Measurements from ENCODE around the gene UGT2B10. TPM values are rescaled to one million over a fixed set of nuclear protein-coding genes. Genes with fewer than 3 reads are reported as not detected.

UGT2B10 gene
- total and polyA plus RNA-seq, 2 of the 13 experiments (the other 11 are each of a cell fraction or from before 2014, with no cell fraction given): 107 to 148 TPM

DNA sequence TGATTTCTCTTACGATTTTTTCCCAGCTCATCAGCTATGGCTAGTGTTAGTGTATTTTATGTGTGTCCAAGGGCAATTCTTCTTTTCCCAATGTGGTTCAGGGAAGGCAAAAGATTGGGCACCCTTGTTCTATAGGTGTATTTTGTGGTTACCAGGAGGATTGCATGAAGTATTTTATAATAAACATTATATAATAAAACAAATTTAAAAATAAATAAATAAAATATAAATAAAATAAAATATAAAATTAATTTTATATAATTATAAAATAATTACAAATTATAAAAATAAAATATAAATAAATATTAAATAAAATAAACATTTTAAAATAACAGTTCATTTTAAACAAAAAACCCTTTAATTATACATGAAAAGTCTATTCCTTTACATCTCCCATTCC, 35.6 kb upstream of the UGT2B10 start (continued):
- TF ChIP-seq, protein P1, sequence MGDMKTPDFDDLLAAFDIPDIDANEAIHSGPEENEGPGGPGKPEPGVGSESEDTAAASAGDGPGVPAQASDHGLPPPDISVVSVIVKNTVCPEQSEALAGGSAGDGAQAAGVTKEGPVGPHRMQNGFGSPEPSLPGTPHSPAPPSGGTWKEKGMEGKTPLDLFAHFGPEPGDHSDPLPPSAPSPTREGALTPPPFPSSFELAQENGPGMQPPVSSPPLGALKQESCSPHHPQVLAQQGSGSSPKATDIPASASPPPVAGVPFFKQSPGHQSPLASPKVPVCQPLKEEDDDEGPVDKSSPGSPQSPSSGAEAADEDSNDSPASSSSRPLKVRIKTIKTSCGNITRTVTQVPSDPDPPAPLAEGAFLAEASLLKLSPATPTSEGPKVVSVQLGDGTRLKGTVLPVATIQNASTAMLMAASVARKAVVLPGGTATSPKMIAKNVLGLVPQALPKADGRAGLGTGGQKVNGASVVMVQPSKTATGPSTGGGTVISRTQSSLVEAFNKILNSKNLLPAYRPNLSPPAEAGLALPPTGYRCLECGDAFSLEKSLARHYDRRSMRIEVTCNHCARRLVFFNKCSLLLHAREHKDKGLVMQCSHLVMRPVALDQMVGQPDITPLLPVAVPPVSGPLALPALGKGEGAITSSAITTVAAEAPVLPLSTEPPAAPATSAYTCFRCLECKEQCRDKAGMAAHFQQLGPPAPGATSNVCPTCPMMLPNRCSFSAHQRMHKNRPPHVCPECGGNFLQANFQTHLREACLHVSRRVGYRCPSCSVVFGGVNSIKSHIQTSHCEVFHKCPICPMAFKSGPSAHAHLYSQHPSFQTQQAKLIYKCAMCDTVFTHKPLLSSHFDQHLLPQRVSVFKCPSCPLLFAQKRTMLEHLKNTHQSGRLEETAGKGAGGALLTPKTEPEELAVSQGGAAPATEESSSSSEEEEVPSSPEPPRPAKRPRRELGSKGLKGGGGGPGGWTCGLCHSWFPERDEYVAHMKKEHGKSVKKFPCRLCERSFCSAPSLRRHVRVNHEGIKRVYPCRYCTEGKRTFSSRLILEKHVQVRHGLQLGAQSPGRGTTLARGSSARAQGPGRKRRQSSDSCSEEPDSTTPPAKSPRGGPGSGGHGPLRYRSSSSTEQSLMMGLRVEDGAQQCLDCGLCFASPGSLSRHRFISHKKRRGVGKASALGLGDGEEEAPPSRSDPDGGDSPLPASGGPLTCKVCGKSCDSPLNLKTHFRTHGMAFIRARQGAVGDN (CRISPR knock-in tag; IDR thresholded peaks at IDR 0.05): no peak
- no peak for TF ChIP-seq KLF12 (CRISPR knock-in tag; IDR thresholded peaks at IDR 0.05; ENCODE audit: borderline replicate concordance)
- TF ChIP-seq MAZ (IDR thresholded peaks at IDR 0.05; ENCODE audit: borderline replicate concordance, low read depth, low read length): no peak
- no peak for TF ChIP-seq MAZ (CRISPR knock-in tag; IDR thresholded peaks at IDR 0.05; ENCODE audit: low read depth)
- TF ChIP-seq ZNF337 (CRISPR knock-in tag; IDR thresholded peaks at IDR 0.05; ENCODE audit: borderline replicate concordance, low read depth): no peak
- TF ChIP-seq ZNF672 (CRISPR knock-in tag; IDR thresholded peaks at IDR 0.05): no peak
- TF ChIP-seq, protein P2, sequence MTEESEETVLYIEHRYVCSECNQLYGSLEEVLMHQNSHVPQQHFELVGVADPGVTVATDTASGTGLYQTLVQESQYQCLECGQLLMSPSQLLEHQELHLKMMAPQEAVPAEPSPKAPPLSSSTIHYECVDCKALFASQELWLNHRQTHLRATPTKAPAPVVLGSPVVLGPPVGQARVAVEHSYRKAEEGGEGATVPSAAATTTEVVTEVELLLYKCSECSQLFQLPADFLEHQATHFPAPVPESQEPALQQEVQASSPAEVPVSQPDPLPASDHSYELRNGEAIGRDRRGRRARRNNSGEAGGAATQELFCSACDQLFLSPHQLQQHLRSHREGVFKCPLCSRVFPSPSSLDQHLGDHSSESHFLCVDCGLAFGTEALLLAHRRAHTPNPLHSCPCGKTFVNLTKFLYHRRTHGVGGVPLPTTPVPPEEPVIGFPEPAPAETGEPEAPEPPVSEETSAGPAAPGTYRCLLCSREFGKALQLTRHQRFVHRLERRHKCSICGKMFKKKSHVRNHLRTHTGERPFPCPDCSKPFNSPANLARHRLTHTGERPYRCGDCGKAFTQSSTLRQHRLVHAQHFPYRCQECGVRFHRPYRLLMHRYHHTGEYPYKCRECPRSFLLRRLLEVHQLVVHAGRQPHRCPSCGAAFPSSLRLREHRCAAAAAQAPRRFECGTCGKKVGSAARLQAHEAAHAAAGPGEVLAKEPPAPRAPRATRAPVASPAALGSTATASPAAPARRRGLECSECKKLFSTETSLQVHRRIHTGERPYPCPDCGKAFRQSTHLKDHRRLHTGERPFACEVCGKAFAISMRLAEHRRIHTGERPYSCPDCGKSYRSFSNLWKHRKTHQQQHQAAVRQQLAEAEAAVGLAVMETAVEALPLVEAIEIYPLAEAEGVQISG (CRISPR knock-in tag; IDR thresholded peaks at IDR 0.05): no peak
- TF ChIP-seq RXRB (CRISPR knock-in tag; IDR thresholded peaks at IDR 0.05; ENCODE audit: borderline replicate concordance): no peak
- TF ChIP-seq ZNF782 (CRISPR knock-in tag; IDR thresholded peaks at IDR 0.05; ENCODE audit: borderline replicate concordance): no peak
- no peak for TF ChIP-seq U2AF1 (optimal IDR thresholded peaks at IDR 0.05; ENCODE audit: low read depth, low read length)
- TF ChIP-seq, protein P3, sequence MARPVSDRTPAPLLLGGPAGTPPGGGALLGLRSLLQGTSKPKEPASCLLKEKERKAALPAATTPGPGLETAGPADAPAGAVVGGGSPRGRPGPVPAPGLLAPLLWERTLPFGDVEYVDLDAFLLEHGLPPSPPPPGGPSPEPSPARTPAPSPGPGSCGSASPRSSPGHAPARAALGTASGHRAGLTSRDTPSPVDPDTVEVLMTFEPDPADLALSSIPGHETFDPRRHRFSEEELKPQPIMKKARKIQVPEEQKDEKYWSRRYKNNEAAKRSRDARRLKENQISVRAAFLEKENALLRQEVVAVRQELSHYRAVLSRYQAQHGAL (CRISPR knock-in tag; IDR thresholded peaks at IDR 0.05; ENCODE audit: not compliant biosample characterization): no peak
- no peak for TF ChIP-seq ZNF383 (CRISPR knock-in tag; IDR thresholded peaks at IDR 0.05; ENCODE audit: borderline replicate concordance)
- TF ChIP-seq ZNF768 (CRISPR knock-in tag; IDR thresholded peaks at IDR 0.05): no peak
- TF ChIP-seq NFKBIZ (CRISPR knock-in tag; IDR thresholded peaks at IDR 0.05): no peak
